ENCODE data around the gene MTMR3.

Gene MTMR3

DNA sequence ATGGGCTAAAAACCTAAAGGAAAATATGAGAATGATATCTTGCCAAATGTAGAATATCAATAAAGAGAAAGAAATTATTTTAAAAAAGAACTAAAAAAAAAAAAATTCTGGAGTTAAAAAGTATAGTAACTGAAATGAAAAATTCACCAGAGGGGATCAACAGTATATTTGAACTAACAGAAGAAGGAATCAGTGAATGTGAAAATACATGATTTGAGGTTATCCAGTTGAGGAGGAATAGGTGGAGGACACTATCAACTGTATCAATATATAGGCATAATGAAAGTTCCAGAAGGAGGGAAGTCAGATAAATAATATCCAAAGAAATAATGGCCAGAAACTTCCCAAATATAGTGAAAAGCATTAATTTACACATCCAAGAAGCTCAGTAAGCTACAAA is 181.2 kb downstream of the MTMR3 start:
- no peak overlapping the region for H3K4me3 ChIP-seq (ENCODE audit: extremely low read depth, insufficient read depth, low read length, poor library complexity, severe bottlenecking)
- no peaks in the 10 kb centered on the region for H3K9me3 ChIP-seq (ENCODE audit: control insufficient read depth, low read length)
- no peaks in the 10 kb centered on the region for H3K4me1 ChIP-seq (ENCODE audit: control insufficient read depth, insufficient read depth, low read length, poor library complexity, severe bottlenecking)
- H3K27ac ChIP-seq (ENCODE audit: low read depth, low read length, severe bottlenecking) = no peak overlapping the region
- H3K36me3 ChIP-seq (ENCODE audit: control insufficient read depth, insufficient read depth, low read length) = no peaks in the 10 kb centered on the region

DNA sequence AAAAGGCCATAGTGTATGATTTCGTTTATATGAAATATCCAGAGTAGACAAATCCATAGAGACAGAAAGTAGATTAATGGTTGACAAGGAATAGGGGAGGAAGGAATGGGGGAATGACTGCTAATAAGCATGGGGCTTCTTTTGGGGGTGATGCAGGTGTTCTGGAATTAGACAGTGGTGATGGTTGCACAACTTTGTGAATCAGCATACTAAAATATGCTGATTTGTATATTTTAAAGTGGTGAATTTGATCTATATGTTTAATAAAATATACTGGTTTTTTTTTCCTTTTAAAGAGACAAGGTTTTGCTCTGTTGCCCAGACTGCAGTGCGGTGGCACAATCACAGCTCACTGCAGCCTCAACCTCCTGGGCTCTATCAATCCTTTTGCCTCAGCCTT is 190.8 kb downstream of the MTMR3 start:
- Histone ChIP-seq H3K36me3 (ENCODE audit: control insufficient read depth, insufficient read depth, low read length) (no peaks in the 10 kb centered on the region), H3K4me3 (ENCODE audit: extremely low read depth, insufficient read depth, low read length, poor library complexity, severe bottlenecking) (no peak overlapping the region), H3K4me1 (ENCODE audit: control insufficient read depth, insufficient read depth, low read length, poor library complexity, severe bottlenecking) (no peaks in the 10 kb centered on the region), H3K9me3 (ENCODE audit: control insufficient read depth, low read length) (no peaks in the 10 kb centered on the region), H3K27ac (ENCODE audit: low read depth, low read length, severe bottlenecking) (no peak overlapping the region)
- 69 to 88% methylated on average over 2 of the region's 2 CpGs for WGBS, 2 experiments (ENCODE audit: insufficient coverage in 2 of 2)

DNA sequence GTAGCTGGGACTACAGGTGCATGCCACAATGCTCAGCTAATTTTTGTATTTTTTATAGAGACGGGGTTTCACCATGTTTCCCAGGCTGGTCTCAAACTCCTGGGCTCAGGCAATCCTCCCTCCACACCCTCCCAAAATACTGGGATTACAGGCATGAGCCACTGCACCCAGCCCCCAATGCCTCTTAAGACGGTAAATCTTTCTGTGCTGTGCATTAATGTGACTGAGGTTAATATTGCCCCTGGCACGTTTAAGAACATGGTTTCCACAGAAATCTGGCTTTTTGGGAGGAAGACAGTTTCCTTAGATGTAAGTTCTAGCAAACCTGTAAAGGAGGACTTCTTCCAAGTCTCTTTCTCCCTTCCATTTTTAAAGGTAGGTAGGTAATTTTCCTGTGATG is 191.2 kb downstream of the MTMR3 start:
- Histone ChIP-seq H3K36me3 (ENCODE audit: control insufficient read depth, insufficient read depth, low read length) (no peaks in the 10 kb centered on the region), H3K27ac (ENCODE audit: low read depth, low read length, severe bottlenecking) (no peak overlapping the region), H3K9me3 (ENCODE audit: control insufficient read depth, low read length) (no peaks in the 10 kb centered on the region), H3K4me1 (ENCODE audit: control insufficient read depth, insufficient read depth, low read length, poor library complexity, severe bottlenecking) (no peaks in the 10 kb centered on the region), H3K4me3 (ENCODE audit: extremely low read depth, insufficient read depth, low read length, poor library complexity, severe bottlenecking) (no peak overlapping the region)
- 71 to 90% methylated on average over 1 to 2 of the region's 3 CpGs for WGBS, 2 experiments (ENCODE audit: insufficient coverage in 2 of 2)

GRCh38 chr22:30074994-30075393 is 192.0 kb downstream of the MTMR3 start:
- Histone ChIP-seq H3K4me3 (ENCODE audit: extremely low read depth, insufficient read depth, low read length, poor library complexity, severe bottlenecking) (no peak overlapping the region), H3K4me1 (ENCODE audit: control insufficient read depth, insufficient read depth, low read length, poor library complexity, severe bottlenecking) (no peaks in the 10 kb centered on the region), H3K36me3 (ENCODE audit: control insufficient read depth, insufficient read depth, low read length) (no peaks in the 10 kb centered on the region), H3K9me3 (ENCODE audit: control insufficient read depth, low read length) (no peaks in the 10 kb centered on the region), H3K27ac (ENCODE audit: low read depth, low read length, severe bottlenecking) (no peak overlapping the region)
- 90% methylated on average over 2 of the region's 3 CpGs for WGBS, 2 experiments (ENCODE audit: insufficient coverage in 2 of 2)

DNA sequence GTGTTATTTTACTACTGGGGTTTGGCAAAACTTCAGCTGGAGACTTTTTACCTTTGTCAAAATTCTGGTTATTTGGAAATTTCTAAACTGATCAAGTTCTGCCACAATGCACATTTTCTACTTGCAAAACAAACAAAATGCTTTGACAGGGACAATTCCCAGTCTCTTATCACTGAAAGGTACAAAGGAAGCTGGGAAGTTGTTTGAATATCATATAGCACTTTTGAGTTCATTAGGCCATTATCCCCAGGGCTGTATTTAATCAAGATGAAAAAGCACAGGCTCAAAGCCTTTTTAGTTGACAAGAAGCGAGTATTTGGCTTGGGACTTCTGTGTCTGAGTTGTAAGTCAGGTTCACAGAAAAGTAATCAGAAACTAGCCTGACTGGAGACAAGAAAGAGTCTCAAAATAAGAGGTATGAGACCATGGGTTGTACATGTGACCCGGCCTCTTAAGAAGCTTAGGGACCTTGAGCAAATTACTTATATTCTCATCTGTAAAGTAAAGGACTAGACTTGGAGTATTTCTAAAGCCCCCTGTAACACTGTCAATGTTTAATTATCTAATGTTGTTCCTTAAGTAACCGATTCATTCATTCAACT is 194.4 kb downstream of the MTMR3 start:
- Histone ChIP-seq H3K27ac (ENCODE audit: low read depth, low read length, severe bottlenecking) (no peak overlapping the region), H3K9me3 (ENCODE audit: control insufficient read depth, low read length) (no peaks in the 10 kb centered on the region), H3K36me3 (ENCODE audit: control insufficient read depth, insufficient read depth, low read length) (no peaks in the 10 kb centered on the region), H3K4me3 (ENCODE audit: extremely low read depth, insufficient read depth, low read length, poor library complexity, severe bottlenecking) (no peak overlapping the region), H3K4me1 (ENCODE audit: control insufficient read depth, insufficient read depth, low read length, poor library complexity, severe bottlenecking) (no peaks in the 10 kb centered on the region)
- WGBS, 2 experiments (ENCODE audit: insufficient coverage in 2 of 2) = 75 to 85% methylated on average over 1 to 2 of the region's 3 CpGs

- Histone ChIP-seq H3K27ac (ENCODE audit: low read depth, low read length, severe bottlenecking) (no peak overlapping the region), H3K4me1 (ENCODE audit: control insufficient read depth, insufficient read depth, low read length, poor library complexity, severe bottlenecking) (no peaks in the 10 kb centered on the region), H3K4me3 (ENCODE audit: extremely low read depth, insufficient read depth, low read length, poor library complexity, severe bottlenecking) (no peak overlapping the region), H3K36me3 (ENCODE audit: control insufficient read depth, insufficient read depth, low read length) (no peaks in the 10 kb centered on the region), H3K9me3 (ENCODE audit: control insufficient read depth, low read length) (no peaks in the 10 kb centered on the region)
- 93 to 96% methylated on average over 4 to 5 of the region's 10 CpGs for WGBS, 2 experiments (ENCODE audit: insufficient coverage in 2 of 2)
Observed at GRCh38 chr22:30078320-30079311, 195.6 kb downstream of the MTMR3 start.

DNA sequence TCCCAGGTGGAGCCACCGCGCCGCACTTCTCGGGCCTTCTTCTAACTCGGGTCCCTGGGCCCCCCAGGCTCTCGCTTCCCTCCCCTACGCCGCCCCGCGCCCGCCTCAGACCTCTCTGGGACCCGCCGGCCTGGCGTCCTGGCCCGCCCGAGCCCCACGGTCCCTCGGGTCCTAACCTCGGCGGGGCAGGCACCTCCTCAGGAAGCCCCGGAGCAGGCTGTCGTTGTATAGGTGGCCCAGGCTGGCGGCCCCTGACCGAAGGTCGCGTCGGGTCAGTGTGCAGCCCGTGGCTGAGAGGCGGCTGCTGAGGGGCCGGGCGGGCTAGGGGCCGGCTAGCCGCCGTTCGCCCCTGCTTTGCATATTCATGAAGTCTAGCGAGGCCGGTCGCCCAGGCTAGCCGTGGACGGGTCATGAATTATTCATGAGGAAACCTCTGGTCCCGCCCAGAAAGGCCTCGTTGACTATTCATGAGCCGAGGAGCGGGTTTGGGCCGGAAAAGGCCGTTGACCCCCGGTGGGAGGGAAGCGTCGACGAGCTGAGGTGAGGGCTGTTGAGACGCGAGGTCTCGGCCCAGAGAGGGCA is 197.1 kb downstream of the MTMR3 start, which contains the start of gene HORMAD2:
Gene HORMAD2 (plus strand): TSS at position 513 of the 582 bp plus-strand sequence. CDS start 13,489 bp downstream, outside the sequence.
- WGBS, 2 experiments (ENCODE audit: insufficient coverage in 2 of 2) = 84 to 85% methylated on average over 46 to 47 of the region's 53 CpGs
- Histone ChIP-seq H3K9me3 (ENCODE audit: control insufficient read depth, low read length) (no peaks in the 10 kb centered on the region), H3K27ac (ENCODE audit: low read depth, low read length, severe bottlenecking) (no peak within 1 kb of the TSS), H3K4me3 (ENCODE audit: extremely low read depth, insufficient read depth, low read length, poor library complexity, severe bottlenecking) (no peak within 1 kb of the TSS), H3K4me1 (ENCODE audit: control insufficient read depth, insufficient read depth, low read length, poor library complexity, severe bottlenecking) (no peaks in the 10 kb centered on the region), H3K36me3 (ENCODE audit: control insufficient read depth, insufficient read depth, low read length) (no peaks in the 10 kb centered on the region)
